ENCODE data around the gene PIK3R5. TPM values are rescaled to one million over a fixed set of nuclear protein-coding genes. Genes with fewer than 3 reads are reported as not detected.

PIK3R5 gene
- total RNA-seq, 1 donor from 2014 or later = 0.30 TPM

DNA sequence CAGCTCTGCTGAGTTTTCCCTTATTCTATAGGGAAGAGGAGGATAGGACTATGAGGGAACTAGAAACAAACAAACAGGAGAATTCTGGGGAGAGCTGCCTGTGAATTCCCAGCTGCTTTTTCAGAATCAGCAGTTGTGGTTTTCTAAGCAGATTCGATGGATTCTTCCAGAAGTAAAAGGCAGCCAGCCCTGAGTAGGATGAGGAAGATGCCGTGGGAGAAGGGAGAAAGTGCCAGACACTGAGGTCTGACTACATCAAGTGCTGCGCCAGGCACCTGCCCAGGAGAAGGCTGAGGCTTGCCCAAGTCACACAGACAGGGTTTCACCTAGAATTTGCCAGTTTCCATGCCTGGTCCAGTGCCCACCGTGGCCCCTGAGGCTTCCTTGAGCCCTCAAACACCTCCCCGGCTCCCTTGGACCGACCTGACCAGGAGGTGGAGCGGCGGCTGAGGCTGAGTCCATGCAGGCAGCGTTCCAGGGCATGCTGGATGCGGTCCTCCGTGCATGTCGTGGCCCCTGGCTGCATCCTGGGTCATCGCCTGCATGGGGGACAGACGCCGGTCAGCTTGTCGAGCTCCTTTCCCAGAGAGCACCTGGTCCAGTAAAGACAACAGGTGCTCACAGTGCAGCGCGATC lies 54.4 kb downstream of the PIK3R5 start:
- Histone ChIP-seq H3K79me2 (ENCODE audit: insufficient read depth, low read length) (no peaks in the 10 kb centered on the region), H3K4me2 (ENCODE audit: low read length) (no peak overlapping the region), H3K27ac (ENCODE audit: low read depth, low read length) (no peak overlapping the region), H3K9me3 (ENCODE audit: insufficient read depth, low read depth, low read length) (no peaks in the 10 kb centered on the region), H3K4me3 (ENCODE audit: insufficient read depth, low read depth, low read length) (no peak overlapping the region), H3K27me3 (ENCODE audit: insufficient read depth, low read length) (peaks cover 5% of the 10 kb centered on the region), H4K20me1 (ENCODE audit: insufficient read depth, low read length) (no peaks in the 10 kb centered on the region), H3K4me1 (ENCODE audit: insufficient read depth, low read length) (peaks cover 8% of the 10 kb centered on the region), H2AFZ (ENCODE audit: low read depth, low read length) (no peak overlapping the region), H3K9ac (ENCODE audit: low read length) (no peak overlapping the region), H3K36me3 (ENCODE audit: insufficient read depth, low read length) (no peaks in the 10 kb centered on the region)
- Mint-ChIP-seq H3K9me3 (ENCODE audit: unreplicated experiment) (peaks cover 7% of the 10 kb centered on the region), H3K27ac (ENCODE audit: unreplicated experiment) (no peak overlapping the region), H3K36me3 (ENCODE audit: low read depth, unreplicated experiment) (no peaks in the 10 kb centered on the region), H3K4me3 (ENCODE audit: unreplicated experiment) (no peak overlapping the region), H3K27me3 (ENCODE audit: low read depth, unreplicated experiment) (peaks cover 43% of the 10 kb centered on the region), H3K4me1 (ENCODE audit: low read depth, unreplicated experiment) (no peaks in the 10 kb centered on the region)
- FAIRE-seq = no peak
- TF ChIP-seq EZH2 (IDR thresholded peaks at IDR 0.05; ENCODE audit: insufficient read depth, low read length) = no peak
- TF ChIP-seq CTCF (IDR thresholded peaks at IDR 0.05; ENCODE audit: insufficient read depth, low read depth, low read length) = no peak
- DNase-seq (ENCODE audit: low read depth) = no peak

- Histone ChIP-seq H3K27ac (ENCODE audit: low read depth, low read length) (no peak overlapping the region), H4K20me1 (ENCODE audit: insufficient read depth, low read length) (no peaks in the 10 kb centered on the region), H3K4me2 (ENCODE audit: low read length) (no peak overlapping the region), H3K9me3 (ENCODE audit: insufficient read depth, low read depth, low read length) (no peaks in the 10 kb centered on the region), H3K79me2 (ENCODE audit: insufficient read depth, low read length) (no peaks in the 10 kb centered on the region), H3K27me3 (ENCODE audit: insufficient read depth, low read length) (peaks cover 5% of the 10 kb centered on the region), H3K4me3 (ENCODE audit: insufficient read depth, low read depth, low read length) (no peak overlapping the region), H2AFZ (ENCODE audit: low read depth, low read length) (no peak overlapping the region), H3K36me3 (ENCODE audit: insufficient read depth, low read length) (no peaks in the 10 kb centered on the region), H3K9ac (ENCODE audit: low read length) (no peak overlapping the region), H3K4me1 (ENCODE audit: insufficient read depth, low read length) (no peaks in the 10 kb centered on the region)
- no peak for TF ChIP-seq CTCF (IDR thresholded peaks at IDR 0.05; ENCODE audit: insufficient read depth, low read depth, low read length)
- no peak for TF ChIP-seq EZH2 (IDR thresholded peaks at IDR 0.05; ENCODE audit: insufficient read depth, low read length)
- peaks cover 41% of the 10 kb centered on the region for H3K27me3 Mint-ChIP-seq (ENCODE audit: low read depth, unreplicated experiment)
- no peak overlapping the region for H3K4me3 Mint-ChIP-seq (ENCODE audit: unreplicated experiment)
- H3K4me1 Mint-ChIP-seq (ENCODE audit: low read depth, unreplicated experiment) = no peaks in the 10 kb centered on the region
- FAIRE-seq = no peak
- no peak for DNase-seq (ENCODE audit: low read depth)
- no peaks in the 10 kb centered on the region for H3K36me3 Mint-ChIP-seq (ENCODE audit: low read depth, unreplicated experiment)
- peak overlapping the region; percentile 47 for H3K27ac Mint-ChIP-seq (ENCODE audit: unreplicated experiment)
- peaks cover 4% of the 10 kb centered on the region for H3K9me3 Mint-ChIP-seq (ENCODE audit: unreplicated experiment)
Observed at GRCh38 chr17:8909586-8910270, 55.8 kb downstream of the PIK3R5 start.

DNA sequence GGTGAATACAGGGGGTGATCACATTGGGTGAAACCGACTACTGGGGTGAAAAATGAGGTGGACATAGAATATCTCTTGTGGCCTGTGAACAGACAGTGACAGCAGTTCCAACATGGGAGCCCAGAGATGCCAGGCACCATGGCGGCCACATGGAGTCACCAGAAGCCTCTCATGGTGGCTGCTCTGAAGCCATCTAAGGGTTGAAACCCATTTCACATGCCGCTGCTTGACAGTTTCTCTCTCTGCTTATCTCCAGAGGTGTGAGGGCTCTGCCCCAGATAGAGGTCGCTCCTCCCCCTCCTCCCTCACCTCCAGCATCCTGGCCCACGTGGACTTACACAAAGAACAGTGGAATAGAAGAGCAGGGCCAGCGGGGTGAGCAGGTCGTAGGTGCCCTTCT lies 60.2 kb downstream of the PIK3R5 start:
- TF ChIP-seq CTCF (IDR thresholded peaks at IDR 0.05; ENCODE audit: insufficient read depth, low read depth, low read length) = no peak
- TF ChIP-seq EZH2 (IDR thresholded peaks at IDR 0.05; ENCODE audit: insufficient read depth, low read length) = no peak
- Mint-ChIP-seq H3K4me1 (ENCODE audit: low read depth, unreplicated experiment) (no peaks in the 10 kb centered on the region), H3K27me3 (ENCODE audit: low read depth, unreplicated experiment) (peaks cover 21% of the 10 kb centered on the region)

More for the DNA sequence above, 60.2 kb downstream of the PIK3R5 start:
- Histone ChIP-seq H3K27me3 (ENCODE audit: insufficient read depth, low read length) (peaks cover 5% of the 10 kb centered on the region), H3K4me2 (ENCODE audit: low read length) (no peak overlapping the region), H3K9ac (ENCODE audit: low read length) (no peak overlapping the region), H3K4me1 (ENCODE audit: insufficient read depth, low read length) (no peaks in the 10 kb centered on the region), H3K27ac (ENCODE audit: low read depth, low read length) (no peak overlapping the region), H4K20me1 (ENCODE audit: insufficient read depth, low read length) (no peaks in the 10 kb centered on the region), H3K9me3 (ENCODE audit: insufficient read depth, low read depth, low read length) (no peaks in the 10 kb centered on the region), H3K4me3 (ENCODE audit: insufficient read depth, low read depth, low read length) (no peak overlapping the region), H3K79me2 (ENCODE audit: insufficient read depth, low read length) (no peaks in the 10 kb centered on the region), H3K36me3 (ENCODE audit: insufficient read depth, low read length) (no peaks in the 10 kb centered on the region), H2AFZ (ENCODE audit: low read depth, low read length) (no peak overlapping the region)
- Mint-ChIP-seq H3K9me3 (ENCODE audit: unreplicated experiment) (peaks cover 2% of the 10 kb centered on the region), H3K36me3 (ENCODE audit: low read depth, unreplicated experiment) (no peaks in the 10 kb centered on the region), H3K4me3 (ENCODE audit: unreplicated experiment) (no peak overlapping the region), H3K27ac (ENCODE audit: unreplicated experiment) (no peak overlapping the region)
- DNase-seq (ENCODE audit: low read depth) = no peak
- no peak for FAIRE-seq

Data from astrocyte (in vitro differentiated cells and primary cell).